ENCODE measurements around the gene SCMH1.

DNA sequence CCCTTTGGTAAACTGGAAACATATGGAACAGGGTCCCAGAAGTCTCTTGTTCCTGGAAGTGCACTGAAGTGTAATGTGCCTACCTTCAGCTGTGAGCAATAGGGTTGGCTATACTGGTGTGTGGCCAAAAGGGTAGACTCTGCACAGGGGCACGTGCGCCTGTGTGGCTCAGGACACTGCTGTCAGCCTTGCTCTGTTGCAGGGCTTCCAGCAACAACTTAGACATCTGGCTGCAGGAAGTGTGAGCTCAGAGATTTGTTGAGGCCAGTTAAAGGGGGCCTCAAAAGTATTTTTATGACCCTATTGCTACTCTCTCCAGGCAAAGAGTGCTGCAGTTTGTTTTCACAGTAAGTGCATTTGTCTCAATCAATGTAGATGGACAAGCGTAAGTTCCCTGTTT lies 255.2 kb downstream of the SCMH1 start:
- TF ChIP-seq, protein P1, sequence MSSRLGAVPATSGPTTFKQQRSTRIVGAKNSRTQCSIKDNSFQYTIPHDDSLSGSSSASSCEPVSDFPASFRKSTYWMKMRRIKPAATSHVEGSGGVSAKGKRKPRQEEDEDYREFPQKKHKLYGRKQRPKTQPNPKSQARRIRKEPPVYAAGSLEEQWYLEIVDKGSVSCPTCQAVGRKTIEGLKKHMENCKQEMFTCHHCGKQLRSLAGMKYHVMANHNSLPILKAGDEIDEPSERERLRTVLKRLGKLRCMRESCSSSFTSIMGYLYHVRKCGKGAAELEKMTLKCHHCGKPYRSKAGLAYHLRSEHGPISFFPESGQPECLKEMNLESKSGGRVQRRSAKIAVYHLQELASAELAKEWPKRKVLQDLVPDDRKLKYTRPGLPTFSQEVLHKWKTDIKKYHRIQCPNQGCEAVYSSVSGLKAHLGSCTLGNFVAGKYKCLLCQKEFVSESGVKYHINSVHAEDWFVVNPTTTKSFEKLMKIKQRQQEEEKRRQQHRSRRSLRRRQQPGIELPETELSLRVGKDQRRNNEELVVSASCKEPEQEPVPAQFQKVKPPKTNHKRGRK (CRISPR knock-in tag; IDR thresholded peaks at IDR 0.05; ENCODE audit: borderline replicate concordance) = no peak
- TF ChIP-seq, protein P2, sequence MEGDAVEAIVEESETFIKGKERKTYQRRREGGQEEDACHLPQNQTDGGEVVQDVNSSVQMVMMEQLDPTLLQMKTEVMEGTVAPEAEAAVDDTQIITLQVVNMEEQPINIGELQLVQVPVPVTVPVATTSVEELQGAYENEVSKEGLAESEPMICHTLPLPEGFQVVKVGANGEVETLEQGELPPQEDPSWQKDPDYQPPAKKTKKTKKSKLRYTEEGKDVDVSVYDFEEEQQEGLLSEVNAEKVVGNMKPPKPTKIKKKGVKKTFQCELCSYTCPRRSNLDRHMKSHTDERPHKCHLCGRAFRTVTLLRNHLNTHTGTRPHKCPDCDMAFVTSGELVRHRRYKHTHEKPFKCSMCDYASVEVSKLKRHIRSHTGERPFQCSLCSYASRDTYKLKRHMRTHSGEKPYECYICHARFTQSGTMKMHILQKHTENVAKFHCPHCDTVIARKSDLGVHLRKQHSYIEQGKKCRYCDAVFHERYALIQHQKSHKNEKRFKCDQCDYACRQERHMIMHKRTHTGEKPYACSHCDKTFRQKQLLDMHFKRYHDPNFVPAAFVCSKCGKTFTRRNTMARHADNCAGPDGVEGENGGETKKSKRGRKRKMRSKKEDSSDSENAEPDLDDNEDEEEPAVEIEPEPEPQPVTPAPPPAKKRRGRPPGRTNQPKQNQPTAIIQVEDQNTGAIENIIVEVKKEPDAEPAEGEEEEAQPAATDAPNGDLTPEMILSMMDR (IDR thresholded peaks at IDR 0.05) = no peak
- TF ChIP-seq ZNF423 (CRISPR knock-in tag; IDR thresholded peaks at IDR 0.05) (no peak), ZNF416 (CRISPR knock-in tag; IDR thresholded peaks at IDR 0.05) (no peak), NFYB (CRISPR knock-in tag; conservative IDR thresholded peaks at IDR 0.05; ENCODE audit: low read depth) (no peak), FOXK1 (CRISPR knock-in tag; IDR thresholded peaks at IDR 0.05) (no peak), JUN (CRISPR knock-in tag; IDR thresholded peaks at IDR 0.05) (no peak), ESRRA (CRISPR knock-in tag; IDR thresholded peaks at IDR 0.05; ENCODE audit: borderline replicate concordance) (no peak)
- TF ChIP-seq, protein P3, sequence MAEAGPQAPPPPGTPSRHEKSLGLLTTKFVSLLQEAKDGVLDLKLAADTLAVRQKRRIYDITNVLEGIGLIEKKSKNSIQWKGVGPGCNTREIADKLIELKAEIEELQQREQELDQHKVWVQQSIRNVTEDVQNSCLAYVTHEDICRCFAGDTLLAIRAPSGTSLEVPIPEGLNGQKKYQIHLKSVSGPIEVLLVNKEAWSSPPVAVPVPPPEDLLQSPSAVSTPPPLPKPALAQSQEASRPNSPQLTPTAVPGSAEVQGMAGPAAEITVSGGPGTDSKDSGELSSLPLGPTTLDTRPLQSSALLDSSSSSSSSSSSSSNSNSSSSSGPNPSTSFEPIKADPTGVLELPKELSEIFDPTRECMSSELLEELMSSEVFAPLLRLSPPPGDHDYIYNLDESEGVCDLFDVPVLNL (CRISPR knock-in tag; IDR thresholded peaks at IDR 0.05; ENCODE audit: borderline replicate concordance, low read depth) = no peak
- TF ChIP-seq, protein P4, sequence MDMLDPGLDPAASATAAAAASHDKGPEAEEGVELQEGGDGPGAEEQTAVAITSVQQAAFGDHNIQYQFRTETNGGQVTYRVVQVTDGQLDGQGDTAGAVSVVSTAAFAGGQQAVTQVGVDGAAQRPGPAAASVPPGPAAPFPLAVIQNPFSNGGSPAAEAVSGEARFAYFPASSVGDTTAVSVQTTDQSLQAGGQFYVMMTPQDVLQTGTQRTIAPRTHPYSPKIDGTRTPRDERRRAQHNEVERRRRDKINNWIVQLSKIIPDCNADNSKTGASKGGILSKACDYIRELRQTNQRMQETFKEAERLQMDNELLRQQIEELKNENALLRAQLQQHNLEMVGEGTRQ (CRISPR knock-in tag; IDR thresholded peaks at IDR 0.05) = no peak
- TF ChIP-seq, protein P5, sequence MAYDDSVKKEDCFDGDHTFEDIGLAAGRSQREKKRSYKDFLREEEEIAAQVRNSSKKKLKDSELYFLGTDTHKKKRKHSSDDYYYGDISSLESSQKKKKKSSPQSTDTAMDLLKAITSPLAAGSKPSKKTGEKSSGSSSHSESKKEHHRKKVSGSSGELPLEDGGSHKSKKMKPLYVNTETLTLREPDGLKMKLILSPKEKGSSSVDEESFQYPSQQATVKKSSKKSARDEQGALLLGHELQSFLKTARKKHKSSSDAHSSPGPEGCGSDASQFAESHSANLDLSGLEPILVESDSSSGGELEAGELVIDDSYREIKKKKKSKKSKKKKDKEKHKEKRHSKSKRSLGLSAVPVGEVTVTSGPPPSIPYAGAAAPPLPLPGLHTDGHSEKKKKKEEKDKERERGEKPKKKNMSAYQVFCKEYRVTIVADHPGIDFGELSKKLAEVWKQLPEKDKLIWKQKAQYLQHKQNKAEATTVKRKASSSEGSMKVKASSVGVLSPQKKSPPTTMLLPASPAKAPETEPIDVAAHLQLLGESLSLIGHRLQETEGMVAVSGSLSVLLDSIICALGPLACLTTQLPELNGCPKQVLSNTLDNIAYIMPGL (CRISPR knock-in tag; IDR thresholded peaks at IDR 0.05) = no peak
